Measurements from ENCODE around the gene PLXNA4.
A peak's percentile ranks its signal among the peaks of the same experiment; 100 is the strongest.

The PLXNA4 gene

GRCh38 chr7:132322970-132323369 is 253.3 kb downstream of the PLXNA4 start:
- Histone ChIP-seq H3K9ac (no peak overlapping the region), H4K20me1 (no peaks in the 10 kb centered on the region), H3K36me3 (no peaks in the 10 kb centered on the region), H3K4me1 (peaks cover 6 to 18% (median 15%) of the 10 kb centered on the region in 10 experiments), H3K27me3 (peaks cover 0 to 6% (median 0%) of the 10 kb centered on the region in 11 experiments; a peak in 1 of 22 replicates), H3K9me3 (replicated peaks in 1 of 11) (no peaks in the 10 kb centered on the region), H3K27ac (no peak overlapping the region), H3K4me3 (no peak overlapping the region), H3K4me2 (no peak overlapping the region)
- no peak for TF ChIP-seq Cebpa-rat (IDR thresholded peaks at IDR 0.05)

- H3K4me2 ChIP-seq: no peak overlapping the region
- H3K27me3 ChIP-seq: peaks cover 0 to 6% (median 0%) of the 10 kb centered on the region in 11 experiments; a peak in 1 of 22 replicates
- H3K9ac ChIP-seq: no peak overlapping the region
- no peak overlapping the region for H3K27ac ChIP-seq
- no peaks in the 10 kb centered on the region for H3K36me3 ChIP-seq
- H3K4me3 ChIP-seq: no peak overlapping the region
- H3K9me3 ChIP-seq (replicated peaks in 1 of 11): peaks cover 0 to 12% (median 3%) of the 10 kb centered on the region in 11 experiments; a peak in 4 of 22 replicates
- no peaks in the 10 kb centered on the region for H4K20me1 ChIP-seq
- H3K4me1 ChIP-seq: peaks cover 6 to 18% (median 15%) of the 10 kb centered on the region in 10 experiments
- TF ChIP-seq Cebpa-rat (IDR thresholded peaks at IDR 0.05): no peak
Measured at GRCh38 chr7:132321387-132321786, 254.9 kb downstream of the PLXNA4 start.

DNA sequence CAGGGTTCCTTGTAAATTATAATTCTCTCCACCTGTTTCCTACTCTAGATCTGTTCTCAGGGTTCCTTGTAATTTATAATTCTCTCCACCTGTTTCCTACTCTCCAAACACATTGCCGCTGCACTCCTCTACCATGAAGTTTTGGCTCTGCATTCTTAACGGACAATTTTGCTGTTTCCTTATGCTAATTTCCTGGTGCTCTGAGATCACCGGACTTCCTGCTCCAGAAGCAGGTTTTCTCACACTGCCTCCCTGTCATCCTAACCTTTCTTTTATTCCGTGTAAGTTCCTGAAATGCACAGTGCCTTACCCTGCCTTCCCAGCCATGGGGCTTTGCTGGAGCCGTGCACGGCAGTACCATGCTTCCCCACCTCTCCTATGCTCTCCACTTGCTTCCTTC is 256.8 kb downstream of the PLXNA4 start:
- Histone ChIP-seq H4K20me1 (no peaks in the 10 kb centered on the region), H3K27ac (no peak overlapping the region), H3K9ac (no peak overlapping the region), H3K4me1 (peaks cover 6 to 18% (median 15%) of the 10 kb centered on the region in 10 experiments), H3K9me3 (replicated peaks in 1 of 11) (peaks cover 0 to 12% (median 3%) of the 10 kb centered on the region in 11 experiments; a peak in 4 of 22 replicates), H3K27me3 (peaks cover 0 to 6% (median 0%) of the 10 kb centered on the region in 11 experiments; a peak in 1 of 22 replicates), H3K4me2 (peak overlapping the region; percentile 36 to 79 (median 58); a peak in 17 of 22 replicates), H3K4me3 (no peak overlapping the region), H3K36me3 (no peaks in the 10 kb centered on the region)
- TF ChIP-seq Cebpa-rat (IDR thresholded peaks at IDR 0.05): no peak

DNA sequence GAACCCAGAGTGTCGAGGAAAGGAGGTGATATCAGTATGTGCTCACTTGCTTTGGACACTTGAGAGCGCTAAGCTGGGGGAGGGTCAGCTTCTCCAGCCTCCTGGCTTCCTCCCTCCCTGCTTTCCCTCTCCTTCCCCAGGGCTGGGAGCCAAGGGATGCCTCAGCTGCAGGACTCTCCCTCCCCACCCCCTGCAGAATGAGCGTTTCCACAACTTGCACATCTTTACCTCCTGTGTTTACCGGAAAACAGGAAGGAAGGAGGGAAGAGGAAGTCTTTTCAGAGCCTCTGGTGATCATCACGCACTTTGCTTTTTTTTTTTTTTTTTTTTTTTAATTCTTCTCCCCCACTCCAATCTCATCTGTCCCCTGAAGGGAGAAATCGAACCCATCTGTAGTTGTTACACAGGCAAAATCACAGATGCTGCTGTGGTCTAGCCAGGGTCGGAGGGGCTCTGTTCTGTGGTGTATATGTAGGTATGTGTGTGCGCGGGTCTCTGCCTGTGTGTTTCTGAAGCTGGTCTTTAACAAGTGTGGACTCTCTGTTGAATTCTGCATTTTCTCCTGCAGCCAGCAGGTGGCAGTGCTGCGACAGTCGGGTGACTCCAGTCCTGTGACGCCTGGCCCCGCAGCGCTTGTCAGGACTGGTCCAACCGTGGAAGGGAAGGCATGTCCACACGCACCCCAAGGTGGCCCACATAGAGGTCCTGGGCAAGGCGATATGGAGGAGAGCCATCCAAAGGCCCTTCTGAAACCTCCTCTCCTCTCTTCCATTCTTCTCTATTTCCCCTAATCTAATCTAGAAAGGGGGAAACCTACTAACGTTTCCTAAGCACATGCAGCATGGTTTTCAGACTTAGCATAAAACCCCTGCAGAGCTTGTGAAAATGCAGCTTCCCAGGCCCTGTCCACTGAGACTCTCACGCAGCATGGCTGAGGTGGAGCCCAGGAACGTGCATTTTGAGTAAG is 257.6 kb downstream of the PLXNA4 start:
- peaks cover 0 to 12% (median 3%) of the 10 kb centered on the region in 11 experiments; a peak in 4 of 22 replicates for H3K9me3 ChIP-seq (replicated peaks in 1 of 11)
- no peak overlapping the region; a peak in 1 of 20 replicates for H3K4me3 ChIP-seq
- no peak overlapping the region for H3K9ac ChIP-seq
- H3K27me3 ChIP-seq: peaks cover 0 to 6% (median 0%) of the 10 kb centered on the region in 11 experiments; a peak in 1 of 22 replicates
- H3K4me1 ChIP-seq: peaks cover 6 to 18% (median 15%) of the 10 kb centered on the region in 10 experiments
- peak overlapping the region; percentile 36 to 79 (median 58) for H3K4me2 ChIP-seq
- H4K20me1 ChIP-seq: no peaks in the 10 kb centered on the region
- no peaks in the 10 kb centered on the region for H3K36me3 ChIP-seq
- TF ChIP-seq Cebpa-rat (IDR thresholded peaks at IDR 0.05): no peak
- no peak overlapping the region for H3K27ac ChIP-seq

- no peak for TF ChIP-seq Cebpa-rat (IDR thresholded peaks at IDR 0.05)
- no peak overlapping the region for H3K9ac ChIP-seq
- H3K27me3 ChIP-seq: peaks cover 0 to 6% (median 0%) of the 10 kb centered on the region in 11 experiments; a peak in 1 of 22 replicates
- H3K27ac ChIP-seq: no peak overlapping the region
- H3K4me1 ChIP-seq: peaks cover 6 to 18% (median 15%) of the 10 kb centered on the region in 10 experiments
- H3K4me3 ChIP-seq: no peak overlapping the region
- H3K4me2 ChIP-seq: peak overlapping the region; percentile 36 to 79 (median 58); a peak in 17 of 22 replicates
- H3K36me3 ChIP-seq: no peaks in the 10 kb centered on the region
- no peaks in the 10 kb centered on the region for H4K20me1 ChIP-seq
- H3K9me3 ChIP-seq (replicated peaks in 1 of 11): peaks cover 0 to 12% (median 3%) of the 10 kb centered on the region in 11 experiments; a peak in 4 of 22 replicates
Measured at GRCh38 chr7:132317701-132318351, 258.4 kb downstream of the PLXNA4 start.

- no peak overlapping the region for H3K27ac ChIP-seq
- peaks cover 0 to 11% (median 3%) of the 10 kb centered on the region in 11 experiments; a peak in 4 of 22 replicates for H3K9me3 ChIP-seq (replicated peaks in 1 of 11)
- H3K4me1 ChIP-seq: peaks cover 0 to 10% (median 7%) of the 10 kb centered on the region in 10 experiments; a peak in 7 of 20 replicates
- H3K9ac ChIP-seq: no peak overlapping the region
- H3K4me3 ChIP-seq: no peak overlapping the region
- no peak overlapping the region for H3K4me2 ChIP-seq
- TF ChIP-seq Cebpa-rat (IDR thresholded peaks at IDR 0.05): no peak
- no peaks in the 10 kb centered on the region for H3K27me3 ChIP-seq
- H3K36me3 ChIP-seq: no peaks in the 10 kb centered on the region
- no peaks in the 10 kb centered on the region for H4K20me1 ChIP-seq
Measured at GRCh38 chr7:132312531-132313055, 263.7 kb downstream of the PLXNA4 start.

- Histone ChIP-seq H3K9ac (no peak overlapping the region), H3K4me1 (peaks cover 0 to 10% (median 7%) of the 10 kb centered on the region in 10 experiments; a peak in 7 of 20 replicates), H3K27me3 (no peaks in the 10 kb centered on the region), H3K27ac (no peak overlapping the region), H4K20me1 (no peaks in the 10 kb centered on the region), H3K4me3 (no peak overlapping the region), H3K36me3 (no peaks in the 10 kb centered on the region), H3K9me3 (replicated peaks in 1 of 11) (0 out of 22 replicates have a peak, but pooled peaks cover 0 to 3% (median 0%) of the 10 kb centered on the region in 11 experiments), H3K4me2 (no peak overlapping the region)
- no peak for TF ChIP-seq Cebpa-rat (IDR thresholded peaks at IDR 0.05)
Measured at GRCh38 chr7:132311733-132312132, 264.5 kb downstream of the PLXNA4 start.

- TF ChIP-seq Cebpa-rat (IDR thresholded peaks at IDR 0.05): no peak
- Histone ChIP-seq H3K36me3 (no peaks in the 10 kb centered on the region), H3K4me1 (peaks cover 0 to 10% (median 7%) of the 10 kb centered on the region in 10 experiments; a peak in 7 of 20 replicates), H3K4me3 (no peak overlapping the region), H3K27ac (no peak overlapping the region), H3K9ac (no peak overlapping the region), H4K20me1 (no peaks in the 10 kb centered on the region), H3K27me3 (no peaks in the 10 kb centered on the region), H3K4me2 (peak overlapping the region in 6 of 11 experiments; percentile 1 to 28 (median 13); a peak in 4 of 22 replicates), H3K9me3 (replicated peaks in 1 of 11) (no peaks in the 10 kb centered on the region)
Measured at GRCh38 chr7:132309102-132309805, 267.0 kb downstream of the PLXNA4 start.
